H1 (cell line): ENCODE results near the gene RFX1. TPM values are rescaled to one million over a fixed set of nuclear protein-coding genes. Genes with fewer than 3 reads are reported as not detected.
"Not testable (repeated sequence)": the region's sequence is repeated elsewhere in the genome, so short reads cannot be mapped to it uniquely, and the experiment has no call there.

Source experiments
- CTCF ChIA-PET: fragments of 300-600 bp; sonication (Branson Sonifier 250); formaldehyde crosslinking; loops from one replicate; lab custom pipeline; 2021; ENCODE audit not compliant: partially characterized antibody; lab: Charles Lee
- POLR2A ChIA-PET: fragments of 300-600 bp; sonication (Branson Sonifier 250); formaldehyde crosslinking; loops from one replicate; lab custom pipeline; 2021; ENCODE audit warnings: inconsistent platforms; ENCODE audit not compliant: partially characterized antibody; lab: Charles Lee
- DNase-seq, 2 experiments: peaks; one replicate each; pipeline versions ENCODE4 v3.0.0 to v3.0.0-alpha.2; 2010 to 2022; ENCODE audit warnings: low spot score in 2 of 2, low read depth in 1 of 2, mixed read lengths in 1 of 2
- FAIRE-seq: peaks from 2 replicates; lab custom pipeline; 2011; peaks lifted over from hg19 to GRCh38; lab: Jason Lieb, UNC
- H2AFZ ChIP-seq: 2 replicates; pipeline ENCODE4 v1.8.1; 2012; ENCODE audit warnings: low read length, inconsistent platforms
- H2AK5ac ChIP-seq: 2 replicates; pipeline ENCODE4 v1.6.1; 2013; ENCODE audit warnings: low read depth, low read length
- H2BK120ac ChIP-seq: replicated peaks from 2 replicates; pipeline ENCODE3; 2013; ENCODE audit warnings: low read depth, low read length, inconsistent platforms
- H2BK12ac ChIP-seq: 2 replicates; pipeline ENCODE4 v1.6.1; 2013; ENCODE audit warnings: low read depth, low read length
- H2BK15ac ChIP-seq: 2 replicates; pipeline ENCODE4 v1.6.1; 2013; ENCODE audit warnings: low read length
- H2BK20ac ChIP-seq: 2 replicates; pipeline ENCODE4 v1.6.1; 2013; ENCODE audit warnings: low read length
- H2BK5ac ChIP-seq: 2 replicates; pipeline ENCODE4 v1.6.1; 2013; ENCODE audit warnings: low read depth, low read length
- H3K14ac ChIP-seq: 2 replicates; pipeline ENCODE4 v1.6.1; 2013; ENCODE audit warnings: inconsistent platforms; ENCODE audit not compliant: insufficient read length
- H3K18ac ChIP-seq: 2 replicates; pipeline ENCODE4 v1.6.1; 2013; ENCODE audit warnings: low read length; ENCODE audit errors: extremely low read depth
- H3K23ac ChIP-seq: 2 replicates; pipeline ENCODE4 v1.6.1; 2013; ENCODE audit warnings: inconsistent platforms; ENCODE audit not compliant: insufficient read length
- H3K23me2 ChIP-seq: 2 replicates; pipeline ENCODE4 v1.6.1; 2013; ENCODE audit warnings: low read depth, low read length
- H3K27ac ChIP-seq: 2 replicates; pipeline ENCODE4 v1.6.1; 2011; ENCODE audit warnings: low read depth, low read length, inconsistent platforms
- H3K27me3 ChIP-seq, 4 experiments: replicated peaks in 1 of 4; 1 replicate in 1 of 4; 2 replicates in 3 of 4; pipeline versions ENCODE4 v1.6.1 to v1.8.1; 2011 to 2013; ENCODE audit warnings: low read length in 3 of 4, mild to moderate bottlenecking in 3 of 4, inconsistent platforms in 2 of 4, mixed read lengths in 2 of 4, moderate library complexity in 1 of 4; ENCODE audit not compliant: control insufficient read depth in 3 of 4, insufficient read depth in 3 of 4; ENCODE audit errors: extremely low read depth in 1 of 4
- H3K36me3 ChIP-seq, 4 experiments: 2 replicates each; pipeline versions ENCODE4 v1.6.1 to v1.8.1; 2011 to 2013; ENCODE audit warnings: mild to moderate bottlenecking in 4 of 4, low read length in 3 of 4, moderate library complexity in 2 of 4, control low read depth in 1 of 4, inconsistent platforms in 1 of 4; ENCODE audit not compliant: insufficient read depth in 4 of 4, control insufficient read depth in 2 of 4
- H3K4ac ChIP-seq: replicated peaks from 2 replicates; pipeline ENCODE3; 2013; ENCODE audit warnings: low read length, low read depth, mixed read lengths, inconsistent platforms; ENCODE audit not compliant: insufficient read length
- H3K4me1 ChIP-seq, 4 experiments: replicated peaks in 1 of 4; 1 replicate in 1 of 4; 2 replicates in 3 of 4; pipeline versions ENCODE4 v1.6.1 to v1.8.1; 2011 to 2013; ENCODE audit warnings: low read length in 3 of 4, inconsistent platforms in 2 of 4, mixed read lengths in 1 of 4; ENCODE audit not compliant: insufficient read depth in 4 of 4, control insufficient read depth in 3 of 4
- H3K4me2 ChIP-seq, 2 experiments: 2 replicates each; pipeline versions ENCODE4 v1.6.1 to v1.8.1; 2011 to 2013; ENCODE audit warnings: low read depth in 2 of 2, low read length in 2 of 2, control low read depth in 1 of 2, inconsistent platforms in 1 of 2, mild to moderate bottlenecking in 1 of 2; ENCODE audit not compliant: insufficient read depth in 1 of 2
- H3K4me3 ChIP-seq, 4 experiments: fragments of 200-600, 300-600 bp in 1 of 4; sonication (generic), shearing (Covaris generic), sonication (Bioruptor Twin) in 1 of 4; 2 replicates each; pipeline versions ENCODE4 v1.5.1 to v1.8.1; 2011 to 2016; ENCODE audit warnings: low read length in 4 of 4, low read depth in 3 of 4, control low read depth in 2 of 4, inconsistent platforms in 2 of 4, mild to moderate bottlenecking in 2 of 4, mixed read lengths in 1 of 4, moderate library complexity in 1 of 4; ENCODE audit not compliant: insufficient read depth in 2 of 4; ENCODE audit errors: extremely low read depth in 1 of 4
- H3K56ac ChIP-seq: replicated peaks from 2 replicates; pipeline ENCODE3; 2013; ENCODE audit warnings: low read depth, mild to moderate bottlenecking, mixed read lengths, low read length, inconsistent platforms; ENCODE audit not compliant: insufficient read length
- H3K79me1 ChIP-seq: 2 replicates; pipeline ENCODE4 v1.6.1; 2013; ENCODE audit warnings: low read depth, low read length, control low read depth
- H3K79me2 ChIP-seq, 2 experiments: 2 replicates each; pipeline versions ENCODE4 v1.6.1 to v1.8.1; 2012 to 2013; ENCODE audit warnings: low read length in 2 of 2, mild to moderate bottlenecking in 2 of 2, inconsistent platforms in 1 of 2; ENCODE audit not compliant: insufficient read depth in 2 of 2, control insufficient read depth in 1 of 2
- H3K9ac ChIP-seq, 4 experiments: replicated peaks in 1 of 4; 1 replicate in 1 of 4; 2 replicates in 3 of 4; pipeline versions ENCODE4 v1.6.1 to v1.8.1; 2011 to 2013; ENCODE audit warnings: low read depth in 3 of 4, low read length in 3 of 4, control low read depth in 2 of 4, mild to moderate bottlenecking in 2 of 4, moderate library complexity in 2 of 4, inconsistent platforms in 1 of 4; ENCODE audit errors: extremely low read depth in 1 of 4
- H3K9me3 ChIP-seq, 2 experiments: 2 replicates each; pipeline versions ENCODE4 v1.6.1 to v1.8.1; 2012 to 2013; ENCODE audit warnings: mild to moderate bottlenecking in 2 of 2, moderate library complexity in 2 of 2, control low read depth in 1 of 2, inconsistent platforms in 1 of 2, low read depth in 1 of 2, low read length in 1 of 2, mixed read lengths in 1 of 2; ENCODE audit not compliant: insufficient read depth in 2 of 2
- H4K20me1 ChIP-seq, 2 experiments: replicated peaks in 1 of 2; 2 replicates each; pipeline versions ENCODE3 to v1.8.1; 2011 to 2013; ENCODE audit warnings: inconsistent platforms in 2 of 2, low read length in 2 of 2, mild to moderate bottlenecking in 1 of 2; ENCODE audit not compliant: insufficient read depth in 2 of 2, control insufficient read depth in 1 of 2
- H4K5ac ChIP-seq: 2 replicates; pipeline ENCODE4 v1.6.1; 2013; ENCODE audit warnings: low read length, low read depth, mixed read lengths, inconsistent platforms; ENCODE audit not compliant: insufficient read length
- H4K8ac ChIP-seq: 2 replicates; pipeline ENCODE4 v1.8.0; 2013; ENCODE audit warnings: mild to moderate bottlenecking, moderate library complexity, low read length, inconsistent platforms; ENCODE audit not compliant: insufficient read depth; ENCODE audit errors: extremely low read depth
- H4K91ac ChIP-seq: replicated peaks from 2 replicates; pipeline ENCODE3; 2013; ENCODE audit warnings: low read length, mixed read lengths, inconsistent platforms; ENCODE audit not compliant: insufficient read length
- CBX5 ChIP-seq: fragments of 300-800, 300-1000 bp; sonication (generic); IDR thresholded peaks from 2 replicates; pipeline ENCODE4 v1.7.1; 2016; ENCODE audit warnings: antibody characterized with exemption, low read length, low read depth
- CREB1 ChIP-seq: IDR thresholded peaks from 2 replicates; pipeline ENCODE4 v1.6.1; 2012; ENCODE audit warnings: inconsistent platforms
- whole genome bisulfite sequencing, 2 experiments: shearing (Covaris generic) in 1 of 2; methylation state at CpG; one replicate each; pipeline versions ENCODE4 v1.1.6 to v1.1.7; 2013 to 2015; ENCODE audit warnings: low lambda C conversion rate in 2 of 2, mixed read lengths in 2 of 2, inconsistent platforms in 1 of 2, low coverage in 1 of 2, missing lambda C conversion rate in 1 of 2; ENCODE audit not compliant: insufficient replicate concordance in 2 of 2, insufficient coverage in 1 of 2, insufficient read length in 1 of 2; ENCODE audit errors: extremely low coverage in 1 of 2, missing lambda C conversion rate in 1 of 2; 5-methylcytosine and 5-hydroxymethylcytosine counted together
- polyA plus RNA-seq, 7 experiments: library from polyadenylated mRNA; depleted of rRNA in 3 of 7; stranded (reverse) in 5 of 7; unstranded in 2 of 7; fragments of >200 nt in 5 of 7; fragments of 200-250 nt in 2 of 7; gene quantifications; 1 replicate in 5 of 7; 2 replicates in 1 of 7; 4 replicates in 1 of 7; pipeline versions ENCODE4 v1.2.1 to v1.2.3, GENCODE V29; 2011 to 2013; ENCODE audit warnings: missing spikeins in 2 of 7, mixed read lengths in 2 of 7
- total RNA-seq: library from RNA; stranded (reverse); fragmentation: NEBNext Ultra II Directional; extraction: Animal tissue kit (Norgen Biotek cat#: 25700); gene quantifications from 2 replicates; pipeline ENCODE4 v1.2.1, GENCODE V29; 2021

Gene RFX1
- total and polyA plus RNA-seq, 2 of the 8 experiments (the other 6 are each of a cell fraction or from before 2014, with no cell fraction given) = 4.9 to 17.0 TPM

- TF ChIP-seq CBX5 (no peak), CREB1 (no peak)
Observed at GRCh38 chr19:13923194-13923987, 82.7 kb downstream of the RFX1 start (continued).

DNA sequence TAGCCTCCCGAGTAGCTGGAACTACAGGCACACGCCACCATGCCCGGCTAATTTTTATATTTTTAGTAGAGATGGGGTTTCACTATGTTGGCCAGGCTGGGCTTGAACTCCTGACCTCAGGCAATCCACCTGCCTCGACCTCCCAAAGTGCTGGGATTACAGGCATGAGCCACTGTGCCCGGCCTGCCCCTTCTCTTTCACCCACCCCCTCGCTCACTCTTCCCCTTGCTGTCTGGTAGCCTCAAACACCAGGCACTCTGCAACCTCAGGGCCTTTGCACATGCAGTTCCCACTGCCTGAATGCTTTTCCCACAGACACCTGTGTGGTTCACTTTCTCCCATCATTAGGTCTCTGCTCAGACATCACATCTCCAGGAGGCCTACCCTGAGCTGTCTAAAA is 84.0 kb downstream of the RFX1 start:
- H3K23ac ChIP-seq, H3K56ac ChIP-seq, H4K8ac ChIP-seq, H4K20me1 ChIP-seq, H3K4me1 ChIP-seq, H2BK15ac ChIP-seq, H4K91ac ChIP-seq, H3K9ac ChIP-seq, H3K14ac ChIP-seq, H2BK5ac ChIP-seq, H3K79me1 ChIP-seq, H3K27ac ChIP-seq, H2BK12ac ChIP-seq, H3K27me3 ChIP-seq, H3K4me3 ChIP-seq, H3K23me2 ChIP-seq, H2BK20ac ChIP-seq, H3K79me2 ChIP-seq, H2AK5ac ChIP-seq, DNase-seq, FAIRE-seq, H2BK120ac ChIP-seq, H4K5ac ChIP-seq, H2AFZ ChIP-seq, H3K4ac ChIP-seq, H3K4me2 ChIP-seq, H3K18ac ChIP-seq: not testable (repeated sequence)
- ChIA-PET CTCF (interaction anchor here (0.7 to 1.5 kb wide), 4 partner anchors 17 to 150 kb away, joined by 3 to 4 read pairs (median 3); partner anchors contain the start of genes BRME1 and MISP3), POLR2A (interaction anchor here (0.8 to 3.7 kb wide), 7 partner anchors 11 to 86 kb away, joined by 3 to 21 read pairs (median 6); partner anchors contain the start of genes DCAF15 and PODNL1)
- peaks cover 9 to 50% (median 40%) of the 10 kb centered on the region in 4 experiments for H3K36me3 ChIP-seq
- WGBS, 2 experiments = 94% methylated on average over 6 of the region's 6 CpGs; no CpG with 5 or more reads in 1 of the 2 experiments
- peaks cover 9 to 10% of the 10 kb centered on the region in 2 experiments for H3K9me3 ChIP-seq
